ENCODE measurements around the gene TIAM1.

- TF ChIP-seq CTCF (IDR thresholded peaks at IDR 0.05) (no peak), POLR2A (IDR thresholded peaks at IDR 0.05) (no peak)
These were observed 27.8 kb upstream of the TIAM1 start for GRCh38 chr21:31371715-31372470.

Measured in heart left ventricle (tissue), 13 donors.